Effector memory CD4-positive, alpha-beta T cell (primary cell): ENCODE results near the gene GAB3.

Experiments
- DNase-seq, 3 donors: peaks; one replicate each; pipeline ENCODE4 v3.0.0-alpha.2; 2020
- H3K27ac ChIP-seq: 2 replicates; pipeline ENCODE4 v1.7.0; 2013; ENCODE audit warnings: mild to moderate bottlenecking, low read length, moderate library complexity; ENCODE audit not compliant: insufficient read depth, poor library complexity, severe bottlenecking
- H3K27me3 ChIP-seq: replicated peaks from 2 replicates; pipeline ENCODE4 v1.7.0; 2013; ENCODE audit warnings: mild to moderate bottlenecking, low read length; ENCODE audit not compliant: insufficient read depth, control insufficient read depth, poor library complexity, severe bottlenecking
- H3K36me3 ChIP-seq: 2 replicates; pipeline ENCODE4 v1.7.0; 2013; ENCODE audit warnings: mild to moderate bottlenecking, low read length, moderate library complexity; ENCODE audit not compliant: control insufficient read depth, insufficient read depth
- H3K4me1 ChIP-seq: 2 replicates; pipeline ENCODE4 v1.7.0; 2013; ENCODE audit warnings: low read length, mild to moderate bottlenecking; ENCODE audit not compliant: control insufficient read depth, insufficient read depth, poor library complexity, severe bottlenecking
- H3K4me3 ChIP-seq: 2 replicates; pipeline ENCODE4 v1.7.0; 2013; ENCODE audit warnings: low read length, low read depth, mild to moderate bottlenecking; ENCODE audit not compliant: insufficient read depth, poor library complexity, severe bottlenecking
- H3K9me3 ChIP-seq: 2 replicates; pipeline ENCODE4 v1.7.0; 2013; ENCODE audit warnings: mild to moderate bottlenecking, low read length, moderate library complexity; ENCODE audit not compliant: control insufficient read depth

GAB3 gene

GRCh38 chrX:154751203-154751668 lies 359 bp upstream of the GAB3 start:
- no peaks in the 10 kb centered on the region for H3K27me3 ChIP-seq
- H3K27ac ChIP-seq, result no peak overlapping the region
- no peak for DNase-seq
- peaks cover 11% of the 10 kb centered on the region for H3K4me1 ChIP-seq
- H3K36me3 ChIP-seq, result no peaks in the 10 kb centered on the region
- H3K9me3 ChIP-seq, result no peaks in the 10 kb centered on the region
- H3K4me3 ChIP-seq, result peak overlapping the region; percentile 23

- H3K36me3 ChIP-seq, result no peaks in the 10 kb centered on the region
- H3K27ac ChIP-seq, result peak overlapping the region; percentile 61
- no peaks in the 10 kb centered on the region for H3K9me3 ChIP-seq
- H3K4me3 ChIP-seq, result peak overlapping the region; percentile 50
- DNase-seq, result no peak
- H3K27me3 ChIP-seq, result no peaks in the 10 kb centered on the region
- peaks cover 11% of the 10 kb centered on the region for H3K4me1 ChIP-seq
These were observed 1.0 kb downstream of the GAB3 start for GRCh38 chrX:154749856-154750255.

GRCh38 chrX:154748712-154749339 lies 2.1 kb downstream of the GAB3 start:
- Histone ChIP-seq H3K9me3 (no peaks in the 10 kb centered on the region), H3K36me3 (no peaks in the 10 kb centered on the region), H3K27ac (no peak overlapping the region), H3K4me3 (no peak overlapping the region), H3K27me3 (no peaks in the 10 kb centered on the region), H3K4me1 (peaks cover 11% of the 10 kb centered on the region)
- DNase-seq, result peak in 2 of 3 donors; percentile 13 to 37

GRCh38 chrX:154742613-154743012 lies 8.3 kb downstream of the GAB3 start:
- Histone ChIP-seq H3K27me3 (no peaks in the 10 kb centered on the region), H3K4me1 (peaks cover 11% of the 10 kb centered on the region), H3K4me3 (no peak overlapping the region), H3K27ac (no peak overlapping the region), H3K9me3 (no peaks in the 10 kb centered on the region), H3K36me3 (no peaks in the 10 kb centered on the region)
- DNase-seq, result no peak

- H3K9me3 ChIP-seq, result no peaks in the 10 kb centered on the region
- no peak for DNase-seq
- H3K4me3 ChIP-seq, result no peak overlapping the region
- H3K27me3 ChIP-seq, result no peaks in the 10 kb centered on the region
- no peak overlapping the region for H3K27ac ChIP-seq
- H3K4me1 ChIP-seq, result peaks cover 32% of the 10 kb centered on the region
- no peaks in the 10 kb centered on the region for H3K36me3 ChIP-seq
These were observed 10.9 kb downstream of the GAB3 start for GRCh38 chrX:154739952-154740465.

- Histone ChIP-seq H3K4me1 (peaks cover 36% of the 10 kb centered on the region), H3K27me3 (no peaks in the 10 kb centered on the region), H3K9me3 (no peaks in the 10 kb centered on the region), H3K4me3 (no peak overlapping the region), H3K27ac (peak overlapping the region; percentile 36), H3K36me3 (no peaks in the 10 kb centered on the region)
- DNase-seq, result no peak
These were observed 12.7 kb downstream of the GAB3 start for GRCh38 chrX:154738011-154738738.

- Histone ChIP-seq H3K27me3 (no peaks in the 10 kb centered on the region), H3K9me3 (no peaks in the 10 kb centered on the region), H3K4me1 (peaks cover 36% of the 10 kb centered on the region), H3K4me3 (no peak overlapping the region), H3K27ac (no peak overlapping the region), H3K36me3 (no peaks in the 10 kb centered on the region)
- DNase-seq, result no peak
These were observed 13.7 kb downstream of the GAB3 start for GRCh38 chrX:154737136-154737535.

GRCh38 chrX:154735695-154736393 lies 15.0 kb downstream of the GAB3 start:
- no peak overlapping the region for H3K4me3 ChIP-seq
- H3K9me3 ChIP-seq, result no peaks in the 10 kb centered on the region
- H3K36me3 ChIP-seq, result no peaks in the 10 kb centered on the region
- peaks cover 39% of the 10 kb centered on the region for H3K4me1 ChIP-seq
- DNase-seq, result no peak
- H3K27ac ChIP-seq, result peak overlapping the region; percentile 45
- H3K27me3 ChIP-seq, result no peaks in the 10 kb centered on the region

- Histone ChIP-seq H3K27me3 (no peaks in the 10 kb centered on the region), H3K4me1 (peaks cover 32% of the 10 kb centered on the region), H3K36me3 (no peaks in the 10 kb centered on the region), H3K9me3 (no peaks in the 10 kb centered on the region), H3K27ac (peak overlapping the region; percentile 50), H3K4me3 (peak overlapping the region; percentile 2)
- DNase-seq, result peak in 1 of 3 donors; percentile 12
These were observed 16.7 kb downstream of the GAB3 start for GRCh38 chrX:154734061-154734781.
